Stimulated activated CD4-positive, alpha-beta T cell treated with anti-CD3 and anti-CD28 coated beads, TNF-alpha, amount 100 ng/mL, for 4 hours (primary cell): ENCODE data around the gene LRFN2.

Experiments
- DNase-seq, 3 experiments: peaks; one replicate each; pipeline ENCODE4 v3.0.0-alpha.2; 2020; ENCODE audit warnings: low read depth in 3 of 3

LRFN2 gene

DNA sequence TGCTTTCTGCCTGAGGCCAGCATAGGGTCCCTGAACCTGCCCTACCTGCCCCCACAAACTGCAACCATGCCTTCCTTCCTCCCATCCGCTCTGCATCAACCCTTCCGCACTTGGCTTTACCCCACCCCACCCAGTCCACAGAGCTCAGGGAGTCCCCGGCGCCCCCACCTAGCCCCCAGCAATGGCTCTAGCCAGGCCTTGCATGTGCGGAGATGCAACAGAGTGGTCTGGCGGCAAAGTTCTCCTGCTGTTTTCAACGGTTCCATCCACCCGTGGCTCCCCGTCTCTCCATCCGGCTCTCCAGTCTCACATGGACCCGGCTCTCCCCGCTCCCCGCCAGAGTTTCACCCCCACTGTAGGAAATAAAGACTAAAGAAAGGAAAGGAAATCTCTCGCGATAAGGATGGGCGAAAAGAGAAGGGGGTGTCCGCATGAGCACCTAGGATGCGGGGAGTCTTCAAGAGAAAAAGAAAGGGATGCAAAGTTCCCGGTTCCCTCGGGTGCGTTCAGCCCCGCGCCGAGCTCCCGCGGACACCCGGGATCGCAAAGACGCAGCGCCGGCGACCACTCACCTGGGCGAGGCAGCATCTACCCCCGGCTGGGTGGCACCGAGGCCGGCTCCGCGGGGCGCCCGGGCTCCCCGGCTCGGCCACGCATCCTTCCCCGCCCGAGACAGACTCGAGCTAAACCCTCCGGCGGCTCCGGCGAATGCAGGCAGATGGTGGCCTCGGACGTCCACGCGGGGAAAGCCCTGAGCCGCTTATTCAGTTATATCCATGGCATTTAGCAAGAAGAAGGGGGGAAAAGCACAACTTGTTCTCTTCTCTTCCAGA is 579 bp downstream of the LRFN2 start:
- DNase-seq: no peak

DNA sequence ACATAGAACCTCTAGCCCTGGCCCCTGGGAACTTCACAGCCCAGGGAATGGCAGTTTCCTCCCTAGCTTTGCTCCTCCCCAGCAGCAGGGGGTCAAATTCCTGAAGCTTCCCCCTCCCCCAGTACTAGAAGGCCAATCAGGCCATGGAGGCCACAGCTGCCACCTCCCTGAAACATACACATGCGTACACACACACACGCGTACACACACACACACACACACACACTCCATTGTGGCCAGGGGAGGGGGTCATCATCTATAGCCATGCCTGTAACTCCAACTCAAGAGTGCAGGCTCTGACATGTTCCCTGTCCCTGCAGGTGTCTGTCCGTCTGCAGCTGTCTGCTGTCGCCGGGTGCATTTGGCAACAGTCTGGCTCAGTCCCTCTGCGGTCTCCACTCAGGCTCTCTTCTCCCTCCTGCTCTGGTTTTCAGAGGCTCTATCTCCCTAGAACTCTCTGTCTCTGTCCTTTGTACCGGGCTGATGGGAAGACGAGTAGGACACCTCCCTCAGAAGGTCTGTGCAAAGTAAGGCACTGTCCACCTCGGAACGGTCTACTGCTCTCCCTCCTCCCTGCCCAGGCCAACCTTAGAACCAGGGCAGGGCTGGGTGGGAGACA is 1.4 kb downstream of the LRFN2 start:
- no peak for DNase-seq

DNA sequence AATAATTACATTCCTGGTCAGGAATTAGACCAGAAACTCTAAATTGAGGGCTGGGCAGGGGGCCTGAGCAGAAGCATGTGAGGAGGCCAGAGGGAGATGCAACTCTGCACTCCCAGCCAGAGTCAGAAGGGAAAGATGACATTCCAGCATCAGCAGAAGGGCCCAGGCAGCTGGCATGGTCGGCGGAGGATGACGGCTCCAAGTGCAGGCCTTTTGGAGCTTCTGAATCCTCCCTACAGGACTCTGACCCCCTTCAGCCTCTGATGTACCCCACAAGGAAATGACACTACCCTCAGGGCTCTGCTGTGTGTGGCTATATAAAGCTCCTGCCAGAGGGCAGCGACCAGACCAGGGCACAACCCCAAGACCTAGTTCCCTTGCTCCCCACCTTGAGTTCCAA is 1.9 kb downstream of the LRFN2 start:
- no peak for DNase-seq

DNA sequence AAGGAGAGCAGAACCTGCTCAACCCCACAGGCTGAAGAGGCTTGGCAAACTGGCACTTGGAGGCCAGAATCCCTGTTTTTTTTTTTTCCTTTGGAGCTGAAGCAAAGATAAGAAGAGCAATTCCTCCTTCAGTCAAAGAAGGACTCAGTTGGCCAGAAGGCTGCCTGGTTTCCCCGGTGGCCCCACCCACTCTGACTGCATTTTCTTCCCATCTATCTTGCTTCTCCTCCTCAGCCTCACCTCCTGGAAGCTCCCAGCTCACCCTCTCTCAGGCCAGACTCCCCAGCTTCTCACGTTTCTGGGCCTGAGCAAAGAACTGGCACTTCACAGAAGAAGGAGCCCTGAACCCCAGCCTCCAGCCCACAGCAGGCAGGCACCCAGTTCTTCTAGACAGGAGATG is 2.4 kb downstream of the LRFN2 start:
- no peak for DNase-seq

DNA sequence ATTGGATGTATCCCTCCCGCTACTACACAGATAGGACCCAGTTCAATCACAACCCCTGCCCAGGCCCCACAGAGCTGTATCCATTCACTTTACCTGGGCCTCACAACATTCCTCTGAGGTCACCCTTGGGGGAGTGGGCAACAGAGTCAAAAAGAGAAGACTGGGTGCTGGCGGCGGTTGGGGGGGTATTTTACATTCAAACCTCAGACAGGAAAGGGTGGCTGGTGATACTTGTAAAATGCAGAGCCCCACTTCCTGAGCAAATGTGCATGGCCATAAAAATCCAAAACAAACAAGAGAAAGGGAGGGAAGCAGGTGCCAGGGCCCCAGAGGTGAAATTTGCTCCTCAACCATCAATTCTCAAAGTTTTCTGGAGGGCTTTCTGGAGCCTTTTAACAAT is 3.5 kb downstream of the LRFN2 start:
- no peak for DNase-seq

DNA sequence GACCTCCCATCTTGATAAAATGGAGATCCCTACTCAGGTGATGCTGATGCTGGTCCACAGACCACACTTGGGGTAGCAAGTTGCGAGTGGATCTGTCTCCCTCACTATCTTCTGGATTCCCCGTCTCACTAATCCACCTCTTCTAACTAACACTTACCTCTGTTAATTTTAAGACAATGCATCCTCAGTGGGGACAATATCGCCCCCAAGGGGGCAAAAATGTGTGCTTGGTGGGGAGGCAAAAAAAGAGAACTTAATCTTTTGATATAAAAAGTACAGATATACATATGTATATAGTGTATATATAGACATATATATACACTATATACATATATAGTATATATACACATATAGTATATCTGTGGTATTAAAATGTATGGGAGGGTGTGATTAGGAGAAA is 4.3 kb downstream of the LRFN2 start:
- no peak for DNase-seq

DNA sequence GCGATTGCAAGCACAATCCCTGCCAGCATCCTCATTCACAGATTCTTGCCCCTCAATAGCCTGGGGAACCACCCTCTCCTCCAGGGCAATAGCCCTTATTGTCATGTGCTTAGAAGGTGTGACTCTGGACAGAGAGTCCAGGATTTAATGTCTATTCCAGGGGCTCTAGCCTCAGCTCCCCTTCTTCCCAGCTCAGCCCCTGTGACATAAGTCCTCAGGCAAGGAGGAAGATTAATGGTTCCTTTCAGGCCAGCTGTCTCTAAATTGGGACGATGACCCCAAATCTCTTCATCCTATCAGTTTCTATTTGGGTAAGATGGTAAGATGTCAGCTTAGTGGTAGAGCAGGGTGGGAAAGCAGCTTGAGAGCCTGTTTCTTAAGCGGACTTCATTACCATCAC is 8.1 kb downstream of the LRFN2 start:
- no peak for DNase-seq

DNA sequence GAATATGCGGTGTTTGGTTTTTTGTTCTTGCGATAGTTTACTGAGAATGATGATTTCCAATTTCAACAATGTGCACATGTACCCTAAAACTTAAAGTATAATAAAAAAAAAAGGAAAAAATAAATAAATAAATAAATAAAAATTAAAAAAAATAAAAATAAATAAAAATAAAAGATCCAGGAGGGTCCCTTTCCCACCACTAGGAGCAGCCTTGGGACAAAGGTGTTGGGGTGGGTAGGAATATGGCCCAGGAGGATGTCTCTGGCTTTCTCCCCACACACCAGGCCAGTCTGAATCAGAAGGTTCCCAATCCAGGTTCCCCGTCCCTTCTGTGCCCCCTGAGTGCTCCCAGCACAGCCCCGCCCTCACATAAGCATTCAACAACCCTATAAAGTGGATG is 9.5 kb downstream of the LRFN2 start:
- no peak for DNase-seq

DNA sequence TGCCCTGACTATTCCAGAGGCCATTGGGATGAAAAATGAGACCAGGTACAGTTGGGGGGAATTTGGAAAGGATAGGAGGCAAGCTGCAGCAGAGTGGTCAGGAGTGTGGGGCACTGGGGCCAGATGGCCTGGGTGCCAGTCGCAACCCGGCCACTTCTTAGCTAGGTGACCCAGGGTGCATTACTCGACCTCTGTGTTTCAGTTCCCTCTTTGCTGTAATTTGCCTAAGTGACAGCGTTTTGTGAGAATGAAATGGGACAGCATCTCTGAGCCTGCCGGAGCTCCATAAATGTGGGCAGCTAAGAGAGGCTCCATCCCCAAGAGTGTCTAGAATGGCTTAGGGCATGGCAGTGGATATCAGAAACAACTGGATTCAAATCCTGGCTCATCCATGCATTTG is 13.9 kb downstream of the LRFN2 start:
- DNase-seq: no peak

DNA sequence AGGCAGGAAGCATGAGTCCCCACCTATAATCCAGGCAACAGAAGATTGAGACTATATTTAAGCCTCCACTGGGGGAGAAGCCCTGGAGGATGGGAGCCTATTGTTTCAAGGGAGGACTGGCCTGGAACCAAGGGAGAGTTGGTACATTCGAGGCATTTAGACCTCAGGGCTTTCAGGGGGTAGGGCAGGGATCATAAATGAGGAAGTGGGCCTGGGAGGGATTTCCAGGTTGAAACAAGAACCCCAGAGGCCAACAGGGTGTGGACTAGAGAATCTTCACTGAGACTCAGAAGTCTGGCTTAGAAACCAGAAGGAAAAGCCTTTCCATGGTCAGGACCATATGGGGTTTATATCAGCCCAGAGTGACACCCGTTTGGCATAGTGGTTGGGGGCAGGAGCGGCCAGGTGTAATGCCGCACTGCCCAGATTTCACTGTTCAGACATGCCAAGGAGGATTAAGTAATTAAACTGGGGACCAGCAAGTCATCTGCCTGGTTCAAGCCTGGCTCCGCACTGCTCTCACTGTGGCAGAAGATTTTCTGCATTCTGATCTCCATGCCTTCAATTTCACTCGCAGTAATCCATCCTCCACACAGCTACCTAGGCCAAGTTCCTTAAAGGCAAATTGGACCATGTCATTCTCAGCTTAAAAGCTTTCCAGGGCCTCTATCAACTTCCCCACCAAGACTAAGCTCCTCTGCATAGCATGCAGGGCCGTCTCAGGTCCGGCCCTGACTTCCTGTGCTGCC is 17.8 kb downstream of the LRFN2 start:
- no peak for DNase-seq

DNA sequence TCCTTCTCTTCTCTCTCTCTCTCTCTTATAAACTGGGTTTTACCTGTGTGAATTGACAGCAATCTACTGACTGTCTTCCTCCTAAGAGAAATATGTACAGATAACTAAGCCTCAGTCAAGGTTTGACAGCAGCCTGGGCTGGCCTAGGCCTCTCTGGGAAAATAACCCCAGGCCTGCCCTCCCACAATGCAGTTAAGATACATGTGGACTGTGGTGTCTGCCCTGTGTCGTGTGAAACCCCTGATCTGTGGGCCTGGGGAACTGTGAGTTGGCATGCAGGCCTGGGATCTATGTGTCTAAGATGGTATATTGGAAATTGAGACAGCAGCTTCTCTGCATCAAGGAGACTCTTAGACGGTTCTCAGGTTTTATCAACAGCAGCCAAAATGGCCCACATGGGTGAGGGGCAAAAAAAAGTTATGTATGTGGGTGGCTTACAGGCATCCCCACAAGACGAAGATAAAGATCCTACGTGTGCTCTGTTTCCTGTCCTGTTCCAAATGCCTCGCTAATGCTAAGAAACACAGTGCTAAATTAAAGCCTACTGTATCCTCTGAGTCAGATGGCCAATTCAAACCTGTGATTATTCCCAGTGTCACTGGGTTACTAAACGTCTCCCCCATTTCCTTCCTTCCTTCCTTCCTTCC is 19.0 kb downstream of the LRFN2 start:
- DNase-seq: no peak

DNA sequence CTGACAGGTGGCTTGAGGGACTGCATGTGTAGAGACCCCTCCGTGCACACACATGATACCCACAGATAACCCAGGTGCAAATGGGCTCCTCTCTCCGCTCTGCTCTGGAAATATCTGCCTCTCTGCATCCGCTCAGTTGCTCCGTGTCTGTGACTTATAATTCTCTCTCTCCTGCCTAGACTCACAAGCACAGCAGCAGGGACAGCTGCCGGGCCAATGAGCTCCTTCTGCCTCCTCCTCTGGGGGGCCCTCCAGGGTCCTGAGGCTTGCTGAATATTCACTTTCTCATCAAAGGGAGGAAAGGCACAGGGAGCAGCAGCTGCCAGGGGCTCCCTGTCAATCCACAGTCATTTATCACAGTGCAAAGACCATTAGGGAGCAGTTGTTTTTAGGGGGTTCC is 24.1 kb downstream of the LRFN2 start:
- DNase-seq: no peak

DNA sequence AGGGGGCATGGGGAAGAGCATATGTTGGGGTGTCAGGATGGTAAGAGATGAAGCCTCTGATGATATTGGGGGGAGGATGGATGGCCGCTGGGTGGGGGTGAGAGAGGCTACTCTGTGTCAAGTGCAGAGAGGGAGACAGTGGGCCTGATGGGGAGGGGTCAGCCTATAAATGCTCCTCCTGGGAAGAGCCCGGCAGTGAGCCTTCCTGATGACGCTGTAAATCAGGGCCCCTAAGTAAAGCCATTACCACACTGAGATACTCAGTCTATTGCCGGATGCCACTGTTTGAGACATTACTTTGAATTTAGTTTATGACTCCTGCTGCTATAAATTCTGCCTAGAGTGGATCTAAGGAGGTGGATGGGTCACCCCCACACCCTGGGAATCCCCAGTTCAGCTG is 28.1 kb downstream of the LRFN2 start:
- DNase-seq: no peak

DNA sequence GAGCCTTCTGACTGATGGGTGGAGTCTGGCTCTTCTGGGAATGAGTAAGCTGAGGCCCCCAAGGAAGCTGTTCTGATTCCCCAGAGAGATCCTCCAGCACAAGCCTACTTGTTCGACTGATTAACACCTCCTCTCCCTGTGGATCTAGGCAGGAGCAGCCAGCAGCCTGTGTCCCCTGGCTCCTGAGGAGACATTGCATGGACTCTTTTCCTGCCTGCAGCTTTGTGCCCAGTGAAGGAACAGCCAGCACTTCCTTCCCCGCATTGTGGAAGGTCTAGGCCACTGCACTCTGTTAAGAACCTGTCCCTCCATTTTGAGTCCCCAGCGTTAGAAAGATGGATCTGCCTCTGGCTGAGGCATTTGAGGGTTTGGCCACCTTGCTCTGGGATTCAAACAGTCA is 29.1 kb downstream of the LRFN2 start:
- no peak for DNase-seq

DNA sequence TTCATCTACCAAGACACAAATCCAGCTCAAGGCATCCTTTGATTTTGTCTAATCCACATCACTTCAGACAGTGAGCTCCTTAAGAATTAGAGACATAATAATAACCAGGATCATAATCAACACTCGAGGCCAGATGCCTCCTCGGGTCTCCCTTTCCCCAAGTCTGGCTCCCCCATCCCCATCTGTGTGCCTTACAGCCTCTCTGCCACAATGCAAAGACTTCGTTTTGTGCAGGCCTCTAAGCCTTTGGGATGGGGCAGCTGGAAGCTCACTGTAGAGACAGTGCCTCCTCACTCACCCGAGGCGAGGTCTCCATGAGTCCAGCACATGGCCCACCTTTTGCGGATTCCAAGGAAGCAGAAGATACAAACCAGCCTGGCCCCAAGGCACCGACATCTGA is 30.3 kb downstream of the LRFN2 start:
- DNase-seq: no peak

DNA sequence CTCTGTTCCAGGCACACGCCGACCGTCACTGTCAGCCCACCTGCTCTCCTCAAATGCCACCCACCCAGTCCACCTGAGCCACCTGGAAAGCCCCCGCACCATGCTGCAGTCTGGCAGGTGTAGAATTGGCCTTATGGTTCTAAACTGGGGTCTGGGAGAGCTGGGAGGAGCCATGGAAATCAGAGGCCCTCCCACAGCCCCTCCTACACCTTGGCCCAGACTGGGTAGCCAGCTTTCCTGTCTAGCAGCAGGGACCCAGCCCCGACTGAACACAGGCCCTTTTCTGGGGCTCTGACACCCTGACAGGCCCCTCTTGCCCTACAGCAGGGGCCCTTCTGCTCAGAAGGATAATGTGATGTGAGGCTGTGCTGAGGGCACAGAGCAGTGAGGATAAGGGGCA is 31.1 kb downstream of the LRFN2 start:
- DNase-seq: no peak

DNA sequence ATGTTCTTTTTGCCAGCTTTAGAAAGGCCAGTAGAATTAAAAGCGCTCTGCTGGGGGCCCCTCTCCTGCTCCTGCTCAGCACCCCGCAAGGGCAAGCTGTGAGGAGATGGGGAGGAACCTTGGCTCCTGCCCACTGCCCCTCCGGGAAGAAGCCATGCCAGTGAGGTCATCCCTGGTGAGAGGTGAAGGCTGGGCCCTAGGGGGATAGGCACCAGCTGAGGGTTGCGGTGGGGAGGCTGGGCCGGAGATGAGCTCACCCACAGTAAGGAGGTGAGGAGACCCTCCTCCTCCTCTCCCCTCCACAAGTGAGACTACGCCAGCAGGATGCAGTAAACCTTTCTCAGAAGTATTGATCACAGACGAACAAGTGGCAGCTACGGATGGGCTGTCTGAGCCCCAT is 32.1 kb downstream of the LRFN2 start:
- no peak for DNase-seq

DNA sequence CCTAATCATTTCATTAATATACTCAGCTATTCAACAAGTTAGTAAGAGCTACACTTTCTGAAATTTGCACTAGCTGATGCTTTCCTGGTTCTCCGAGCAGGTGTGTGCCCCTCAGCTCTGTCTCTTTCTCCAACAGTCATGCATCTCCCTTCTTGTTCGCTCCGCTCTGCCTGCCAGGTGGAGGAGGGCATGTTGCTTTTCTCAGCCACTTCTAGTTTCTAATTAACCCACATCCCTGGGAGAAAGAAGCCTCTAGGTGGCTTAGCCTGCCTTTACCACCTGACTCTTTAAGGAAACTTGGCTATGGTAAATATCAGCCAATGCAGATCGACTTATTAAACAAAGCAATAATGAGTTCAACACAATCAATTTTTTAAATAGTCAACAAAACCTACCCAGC is 34.2 kb downstream of the LRFN2 start:
- DNase-seq: no peak

DNA sequence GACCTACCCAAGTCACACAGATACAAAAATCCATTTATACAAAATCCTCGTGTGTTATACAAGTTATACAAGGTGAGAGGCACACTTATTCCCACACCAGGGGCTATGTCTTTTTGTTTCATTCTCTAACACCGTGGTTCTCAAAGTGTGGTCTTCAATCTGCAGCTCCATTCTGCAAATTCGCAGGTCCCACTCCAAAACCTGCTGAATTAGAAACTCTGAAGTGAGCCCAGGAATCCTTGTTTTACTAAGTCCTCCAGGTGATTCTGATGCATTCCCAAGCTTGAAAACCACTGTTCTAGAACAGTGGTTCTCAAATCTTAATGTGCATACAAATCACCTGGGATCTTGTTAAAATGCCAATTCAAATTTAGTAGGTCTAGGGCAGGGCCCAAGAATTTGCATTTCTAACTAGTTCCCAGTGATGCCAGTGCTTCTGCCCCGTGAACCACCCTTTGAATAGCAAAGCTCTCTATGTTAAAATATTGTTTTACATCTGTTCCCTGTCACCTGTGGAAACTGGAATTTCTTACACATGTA is 35.1 kb downstream of the LRFN2 start:
- no peak for DNase-seq

DNA sequence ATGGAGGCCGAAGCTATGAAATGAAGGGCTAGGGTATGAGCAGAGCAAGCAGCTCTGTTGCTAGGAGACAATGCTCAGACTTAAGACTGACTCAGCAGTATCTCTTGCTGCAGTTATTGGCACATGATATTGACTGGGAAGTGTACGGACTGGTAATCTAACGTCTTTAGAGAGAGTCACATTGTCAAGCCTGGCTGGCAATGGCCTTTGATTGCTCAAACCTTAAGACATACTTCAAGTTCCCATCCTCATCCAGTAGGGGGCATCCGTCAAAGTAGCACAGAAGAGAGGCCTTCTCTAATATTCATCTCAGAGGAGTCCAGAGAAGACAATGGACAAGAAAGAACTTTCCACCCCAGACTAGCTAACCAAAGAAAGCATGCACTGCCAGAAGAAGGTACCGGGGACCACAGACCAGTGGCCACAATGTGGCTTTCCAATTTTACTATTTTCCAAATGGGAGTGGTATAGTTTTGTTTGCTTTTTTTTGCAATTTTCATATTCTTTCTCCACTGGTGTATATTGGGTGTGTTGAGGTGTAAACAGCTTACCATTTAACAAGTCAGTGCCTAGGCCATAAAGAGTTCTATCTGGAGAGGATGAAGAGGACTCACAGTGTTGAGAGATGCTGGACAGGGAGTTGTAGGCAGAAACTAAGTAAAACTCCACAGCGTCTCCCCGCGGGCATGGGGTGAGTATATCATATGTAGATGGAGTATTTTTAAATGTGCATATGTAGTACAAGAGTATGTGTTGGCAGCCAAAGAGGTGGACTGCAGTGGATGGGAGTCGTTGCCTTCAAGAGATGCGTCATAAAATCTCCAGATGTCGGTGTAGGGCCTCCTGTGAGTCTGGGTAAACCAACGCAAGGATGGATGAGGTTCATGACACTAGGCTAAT is 36.7 kb downstream of the LRFN2 start:
- no peak for DNase-seq

DNA sequence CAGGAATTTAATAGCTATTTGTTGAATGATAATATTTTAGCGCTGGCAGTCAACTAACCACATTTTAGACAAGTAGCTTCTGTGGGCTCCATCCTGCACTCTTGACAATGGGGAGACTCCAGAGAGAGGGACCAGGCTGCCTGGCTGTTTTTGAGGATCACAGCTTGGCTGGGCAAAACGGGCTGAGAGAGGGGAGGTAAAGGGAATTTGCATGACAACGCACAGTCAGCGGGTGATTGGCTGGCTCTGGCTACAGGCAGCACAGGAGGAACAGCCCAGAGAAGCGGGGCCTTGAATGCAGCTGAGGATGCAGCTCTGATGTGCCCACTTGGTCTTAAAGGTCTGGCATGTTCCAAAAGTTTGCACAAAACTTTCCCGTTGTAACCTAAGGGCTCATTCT is 41.2 kb downstream of the LRFN2 start:
- no peak for DNase-seq
